ENCODE results near the gene SCAND1.

SCAND1 gene

DNA sequence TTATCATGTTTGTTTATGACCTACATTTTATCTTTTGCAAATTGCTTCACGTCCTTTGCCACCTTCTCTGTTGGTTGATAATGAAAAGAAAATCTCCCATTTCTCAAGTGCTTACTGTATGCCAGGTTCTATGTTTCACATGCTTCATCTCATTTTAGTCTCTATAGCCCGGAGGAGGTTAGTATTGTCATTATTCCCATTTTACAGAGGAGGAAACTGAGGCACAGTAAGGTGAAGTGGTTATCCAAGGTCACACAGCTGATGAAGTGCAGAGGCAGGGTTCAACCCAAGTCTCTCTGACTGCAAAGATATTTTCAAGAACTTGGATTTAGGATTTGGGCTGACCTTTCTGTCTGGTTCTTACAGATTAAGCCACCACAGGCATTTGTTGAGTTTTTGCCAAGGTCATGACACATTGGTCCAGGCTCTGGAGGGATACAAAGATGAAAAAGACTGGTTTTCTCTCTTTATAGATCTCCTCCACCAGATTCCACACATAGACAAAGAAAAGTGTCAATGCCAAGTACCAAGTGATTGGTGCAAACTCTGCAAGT lies 34.7 kb upstream of the SCAND1 start:
- FAIRE-seq (no peak), DNase-seq (ENCODE audit: insufficient read length, low spot score) (no peak)
- TF ChIP-seq, protein P1, sequence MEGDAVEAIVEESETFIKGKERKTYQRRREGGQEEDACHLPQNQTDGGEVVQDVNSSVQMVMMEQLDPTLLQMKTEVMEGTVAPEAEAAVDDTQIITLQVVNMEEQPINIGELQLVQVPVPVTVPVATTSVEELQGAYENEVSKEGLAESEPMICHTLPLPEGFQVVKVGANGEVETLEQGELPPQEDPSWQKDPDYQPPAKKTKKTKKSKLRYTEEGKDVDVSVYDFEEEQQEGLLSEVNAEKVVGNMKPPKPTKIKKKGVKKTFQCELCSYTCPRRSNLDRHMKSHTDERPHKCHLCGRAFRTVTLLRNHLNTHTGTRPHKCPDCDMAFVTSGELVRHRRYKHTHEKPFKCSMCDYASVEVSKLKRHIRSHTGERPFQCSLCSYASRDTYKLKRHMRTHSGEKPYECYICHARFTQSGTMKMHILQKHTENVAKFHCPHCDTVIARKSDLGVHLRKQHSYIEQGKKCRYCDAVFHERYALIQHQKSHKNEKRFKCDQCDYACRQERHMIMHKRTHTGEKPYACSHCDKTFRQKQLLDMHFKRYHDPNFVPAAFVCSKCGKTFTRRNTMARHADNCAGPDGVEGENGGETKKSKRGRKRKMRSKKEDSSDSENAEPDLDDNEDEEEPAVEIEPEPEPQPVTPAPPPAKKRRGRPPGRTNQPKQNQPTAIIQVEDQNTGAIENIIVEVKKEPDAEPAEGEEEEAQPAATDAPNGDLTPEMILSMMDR (IDR thresholded peaks at IDR 0.05; ENCODE audit: insufficient read depth, missing control alignments) = no peak

DNA sequence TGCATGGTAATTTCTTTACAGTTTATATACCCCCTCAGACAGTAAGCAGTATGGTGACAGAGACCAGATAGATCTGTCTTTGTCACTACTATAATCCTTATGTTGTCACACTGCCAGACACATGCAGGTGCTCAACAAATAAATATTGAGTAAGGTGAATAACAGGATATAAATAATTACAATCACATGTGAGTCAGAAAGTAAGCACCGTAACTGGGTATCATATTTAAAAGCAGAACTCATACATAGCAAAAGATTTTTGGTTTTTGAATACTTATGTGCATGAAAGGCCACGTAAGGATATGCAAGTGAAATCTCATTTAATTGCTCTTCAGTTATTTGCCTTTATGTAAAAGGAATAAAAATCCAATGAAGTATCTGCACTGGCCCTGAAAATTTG lies 31.5 kb upstream of the SCAND1 start:
- TF ChIP-seq, protein P1 (IDR thresholded peaks at IDR 0.05; ENCODE audit: insufficient read depth, missing control alignments) = no peak
- DNase-seq (ENCODE audit: insufficient read length, low spot score) = no peak
- no peak for FAIRE-seq

GRCh38 chr20:35984382-35984781 lies 30.1 kb upstream of the SCAND1 start:
- no peak for DNase-seq (ENCODE audit: insufficient read length, low spot score)
- FAIRE-seq = no peak
- TF ChIP-seq, protein P1 (IDR thresholded peaks at IDR 0.05; ENCODE audit: insufficient read depth, missing control alignments) = no peak

DNA sequence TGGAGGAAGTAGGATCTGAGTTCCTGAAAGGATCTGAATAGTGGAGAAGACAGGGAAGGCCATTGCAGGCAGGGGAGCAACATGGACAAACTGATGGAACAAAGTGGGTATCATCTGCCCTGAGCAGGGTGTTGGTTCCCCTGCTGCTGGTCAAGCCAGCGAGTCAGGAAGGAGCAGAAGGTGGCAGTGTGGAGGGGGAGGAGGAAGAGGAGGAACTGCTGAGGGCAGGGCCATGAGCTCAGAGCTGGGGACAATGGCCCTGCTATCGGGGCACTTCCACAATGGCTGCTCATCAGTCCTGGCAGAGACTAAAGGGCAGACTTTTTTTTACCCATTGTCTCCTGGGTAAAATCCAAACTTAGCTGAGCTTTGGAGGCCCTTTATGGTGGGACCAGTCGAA lies 27.7 kb upstream of the SCAND1 start:
- FAIRE-seq = no peak

GRCh38 chr20:35979544-35979943 lies 25.2 kb upstream of the SCAND1 start:
- FAIRE-seq (no peak), DNase-seq (ENCODE audit: insufficient read length, low spot score) (no peak)
- TF ChIP-seq, protein P1 (IDR thresholded peaks at IDR 0.05; ENCODE audit: insufficient read depth, missing control alignments) = no peak

More for the DNA sequence above, 27.7 kb upstream of the SCAND1 start:
- DNase-seq (ENCODE audit: insufficient read length, low spot score) = no peak
- TF ChIP-seq, protein P1 (IDR thresholded peaks at IDR 0.05; ENCODE audit: insufficient read depth, missing control alignments) = no peak

GRCh38 chr20:35978041-35978513 lies 23.8 kb upstream of the SCAND1 start:
- no peak for FAIRE-seq
- no peak for DNase-seq (ENCODE audit: insufficient read length, low spot score)
- TF ChIP-seq, protein P1 (IDR thresholded peaks at IDR 0.05; ENCODE audit: insufficient read depth, missing control alignments) = no peak

DNA sequence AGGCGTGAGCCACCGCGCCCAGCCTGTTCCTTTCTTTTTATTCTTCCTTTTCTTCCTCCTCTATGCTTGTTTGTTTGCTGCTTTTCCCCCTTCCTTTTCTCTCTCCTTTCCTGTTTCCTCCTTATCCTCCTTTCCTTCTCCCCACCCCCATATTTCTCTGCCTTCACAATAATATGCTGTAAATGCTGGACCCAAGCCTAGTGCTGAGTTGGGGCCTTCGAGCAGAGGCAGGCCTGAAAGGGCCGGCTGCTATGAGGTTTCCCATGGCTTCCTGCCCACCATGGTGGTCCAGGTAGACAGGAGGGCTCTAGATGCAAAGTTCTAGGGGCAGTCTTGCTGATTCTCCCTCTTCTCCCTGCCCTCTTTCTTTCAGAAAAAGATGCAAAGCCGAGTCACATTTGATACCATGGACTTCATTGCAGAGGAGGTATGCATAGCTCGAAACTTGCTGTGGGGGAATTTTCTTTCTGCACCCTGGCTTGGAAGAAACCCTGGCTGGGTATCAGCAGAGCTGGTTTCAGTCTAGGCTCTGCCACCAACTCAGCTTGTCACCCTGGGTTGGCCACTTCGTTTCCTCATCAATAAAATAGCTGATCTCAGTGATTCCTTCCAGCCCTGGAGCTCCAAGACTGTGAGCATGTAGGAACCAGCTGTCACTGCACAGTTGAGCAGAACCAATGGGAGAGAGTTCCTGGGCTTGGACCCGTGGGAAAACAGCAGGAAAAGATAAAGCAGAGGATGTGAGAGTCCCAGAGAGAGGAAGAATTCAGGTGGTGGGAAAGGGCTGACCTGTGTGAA lies 21.5 kb upstream of the SCAND1 start:
- TF ChIP-seq, protein P1 (IDR thresholded peaks at IDR 0.05; ENCODE audit: insufficient read depth, missing control alignments) = no peak
- FAIRE-seq (no peak), DNase-seq (ENCODE audit: insufficient read length, low spot score) (no peak)
